ENCODE measurements around the gene LYPLA2.

Gene LYPLA2

DNA sequence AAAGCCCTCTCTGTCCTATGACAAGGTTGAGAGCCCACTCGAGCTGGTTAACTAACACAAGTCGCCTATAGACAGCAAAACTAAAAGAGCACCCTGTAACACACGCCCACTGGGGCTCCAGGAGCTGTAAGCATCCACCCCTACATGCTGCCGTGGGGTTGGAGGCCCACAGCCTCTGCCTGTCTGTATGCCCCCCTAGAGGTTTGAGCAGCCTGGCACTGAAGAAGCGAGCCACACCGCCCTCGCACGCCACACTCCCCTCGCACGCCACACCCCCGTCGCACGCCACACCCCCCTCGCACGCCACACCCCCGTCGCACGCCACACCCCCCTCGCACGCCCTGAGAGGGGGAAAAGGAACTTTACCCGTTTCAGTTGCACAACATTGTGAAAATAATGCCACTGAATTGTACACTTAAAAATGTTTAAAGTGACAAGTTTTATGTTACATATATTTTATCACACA is 47.5 kb downstream of the LYPLA2 start:
- peak; percentile 60 for DNase-seq

DNA sequence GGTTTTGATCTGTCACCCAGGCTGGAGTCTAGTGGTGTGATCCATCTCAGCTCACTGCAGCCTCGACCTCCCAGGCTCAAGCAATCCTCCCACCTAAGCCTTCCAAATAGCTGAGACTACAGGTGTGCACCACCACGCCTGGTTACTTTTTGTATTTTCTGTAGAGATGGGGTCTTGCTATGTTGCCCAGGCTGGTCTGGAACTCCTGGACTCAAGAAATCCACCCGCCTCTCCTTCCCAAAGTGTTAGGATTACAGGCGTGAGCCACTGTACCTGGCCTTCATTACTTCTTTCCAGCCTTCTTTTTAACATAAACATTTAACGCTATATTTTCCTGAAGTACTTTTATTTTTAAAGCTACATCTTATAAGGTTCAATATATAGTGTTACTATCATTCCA is 52.7 kb downstream of the LYPLA2 start:
- DNase-seq = no peak
